Tibial artery (tissue), 4 donors: Measurements from ENCODE around the gene OR4M1.
"Not testable (repeated sequence)": the region's sequence is repeated elsewhere in the genome, so short reads cannot be mapped to it uniquely, and the experiment has no call there.

Experiments
- DNase-seq, 2 donors: peaks; one replicate each; pipeline ENCODE4 v3.0.0-alpha.2; 2019
- H3K27ac ChIP-seq, 2 donors: fragments of 200-600 bp; sonication (generic) in 1 of 2; 1 replicate in 1 of 2; 2 replicates in 1 of 2; pipeline ENCODE4 v1.5.1; 2018 to 2019; ENCODE audit warnings: mild to moderate bottlenecking in 1 of 2
- H3K27me3 ChIP-seq, 2 donors: fragments of 200-600 bp; sonication (generic) in 1 of 2; one replicate each; pipeline versions ENCODE4 v1.5.1 to v1.6.0; 2016 to 2019
- H3K36me3 ChIP-seq, 3 donors: fragments of 200-600 bp; sonication (generic) in 2 of 3; one replicate each; pipeline ENCODE4 v1.5.1; 2016 to 2019; ENCODE audit warnings: mild to moderate bottlenecking in 2 of 3
- H3K4me1 ChIP-seq, 4 donors: fragments of 200-600 bp; sonication (generic) in 2 of 4; 1 replicate in 3 of 4; 2 replicates in 1 of 4; pipeline ENCODE4 v1.5.1; 2016 to 2019
- H3K4me3 ChIP-seq, 2 donors: fragments of 200-600 bp; sonication (generic) in 1 of 2; 1 replicate in 1 of 2; 2 replicates in 1 of 2; pipeline ENCODE4 v1.5.1; 2018 to 2019; ENCODE audit warnings: mild to moderate bottlenecking in 2 of 2
- H3K9me3 ChIP-seq, 3 donors: fragments of 200-600 bp; sonication (generic) in 1 of 3; one replicate each; pipeline ENCODE4 v1.5.1; 2016 to 2019
- CTCF ChIP-seq, 2 experiments: fragments of 200-600 bp in 1 of 2; fragments of 450-650 bp in 1 of 2; IDR thresholded peaks; one replicate each; pipeline ENCODE4 v1.5.1; 2017 to 2019; ENCODE audit warnings: antibody characterized with exemption in 2 of 2, mild to moderate bottlenecking in 1 of 2, moderate library complexity in 1 of 2
- intact Hi-C: fragments of 100-400 bp; cut with DNase I; formaldehyde crosslinking; loops from one replicate; pipeline ENCODE4 v1.15.0; 2023; ENCODE audit warnings: low total_unique reads

Gene OR4M1

GRCh38 chr14:19823765-19824164 is 50.5 kb downstream of the OR4M1 start:
- no peak overlapping the region for H3K27ac ChIP-seq
- no peaks in the 10 kb centered on the region for H3K9me3 ChIP-seq
- no peaks in the 10 kb centered on the region for H3K36me3 ChIP-seq
- no peak for TF ChIP-seq CTCF (IDR thresholded peaks at IDR 0.05)
- no peak for DNase-seq
- H3K4me3 ChIP-seq, result no peak overlapping the region
- intact Hi-C loops, result no loop called here
- no peaks in the 10 kb centered on the region for H3K4me1 ChIP-seq
- H3K27me3 ChIP-seq, result no peaks in the 10 kb centered on the region

- intact Hi-C loops, H3K36me3 ChIP-seq, H3K4me3 ChIP-seq, H3K27me3 ChIP-seq, H3K27ac ChIP-seq, H3K4me1 ChIP-seq, DNase-seq, H3K9me3 ChIP-seq: not testable (repeated sequence)
These were observed 54.4 kb downstream of the OR4M1 start for GRCh38 chr14:19827626-19828244.

- H3K4me1 ChIP-seq, result no peaks in the 10 kb centered on the region
- intact Hi-C loops, result no loop called here
- no peak overlapping the region for H3K27ac ChIP-seq
- no peak overlapping the region for H3K4me3 ChIP-seq
- H3K27me3 ChIP-seq, result no peaks in the 10 kb centered on the region
- TF ChIP-seq CTCF (IDR thresholded peaks at IDR 0.05), result no peak
- no peak for DNase-seq
- H3K9me3 ChIP-seq, result no peaks in the 10 kb centered on the region
- no peaks in the 10 kb centered on the region for H3K36me3 ChIP-seq
These were observed 55.0 kb downstream of the OR4M1 start for GRCh38 chr14:19828314-19828713.
